SK-N-SH (cell line): ENCODE measurements around the gene WASL. TPM values are rescaled to one million over a fixed set of nuclear protein-coding genes. Genes with fewer than 3 reads are reported as not detected.

Experiments
- CTCF ChIA-PET: fragments of 300-600, 350-600 bp; formaldehyde crosslinking; extraction: SDS; loops from one replicate; lab custom pipeline; 2021; lab: Yijun Ruan, JAX
- POLR2A ChIA-PET: fragments of 350-600 bp; sonication (Branson Sonifier 250); formaldehyde crosslinking; extraction: SDS; loops from one replicate; lab custom pipeline; 2020; ENCODE audit warnings: antibody characterized with exemption, inconsistent platforms; lab: Yijun Ruan, JAX
- DNase-seq: peaks from one replicate; pipeline ENCODE4 v3.0.0; 2012
- H2AFZ ChIP-seq: fragments of 200-600 bp; sonication (generic); 2 replicates; pipeline ENCODE4 v1.8.1; 2016; ENCODE audit warnings: antibody characterized with exemption, mild to moderate bottlenecking, low read depth
- H3F3A ChIP-seq: fragments of 200-600 bp; sonication (generic); replicated peaks from 2 replicates; pipeline ENCODE3; 2016; ENCODE audit warnings: antibody characterized with exemption, mild to moderate bottlenecking; ENCODE audit not compliant: insufficient read depth
- H3K27ac ChIP-seq, 2 experiments: fragments of 200-500 bp in 1 of 2; fragments of 200-600 bp in 1 of 2; sonication (Bioruptor generic) in 1 of 2; sonication (generic), shearing (Covaris generic) in 1 of 2; 2 replicates each; pipeline versions ENCODE4 v1.5.1 to v1.6.1; 2014 to 2016; ENCODE audit warnings: low read depth in 2 of 2, inconsistent platforms in 1 of 2, low read length in 1 of 2, mild to moderate bottlenecking in 1 of 2, mixed read lengths in 1 of 2
- H3K27me3 ChIP-seq: fragments of 200-600 bp; sonication (generic), shearing (Covaris generic); 2 replicates; pipeline ENCODE4 v1.6.1; 2016; ENCODE audit warnings: mixed run types; ENCODE audit not compliant: insufficient read depth
- H3K36me3 ChIP-seq, 2 experiments: fragments of 200-500 bp in 1 of 2; fragments of 200-600 bp in 1 of 2; sonication (Bioruptor generic) in 1 of 2; sonication (generic) in 1 of 2; replicated peaks in 1 of 2; 2 replicates each; pipeline versions ENCODE3 to v1.5.1; 2014 to 2016; ENCODE audit warnings: low read length in 1 of 2, mild to moderate bottlenecking in 1 of 2; ENCODE audit not compliant: insufficient read depth in 2 of 2, control insufficient read depth in 1 of 2
- H3K4me1 ChIP-seq, 2 experiments: fragments of 200-500 bp in 1 of 2; fragments of 200-600 bp in 1 of 2; sonication (Bioruptor generic) in 1 of 2; sonication (generic), shearing (Covaris generic) in 1 of 2; 2 replicates each; pipeline versions ENCODE4 v1.5.1 to v1.6.1; 2014 to 2016; ENCODE audit warnings: low read depth in 1 of 2, low read length in 1 of 2, mixed run types in 1 of 2; ENCODE audit not compliant: insufficient read depth in 2 of 2, control insufficient read depth in 1 of 2
- H3K4me2 ChIP-seq: fragments of 200-600 bp; sonication (generic), shearing (Covaris generic); 2 replicates; pipeline ENCODE4 v1.6.1; 2017; ENCODE audit warnings: mixed run types
- H3K4me3 ChIP-seq, 2 experiments: fragments of 200-500 bp in 1 of 2; fragments of 200-600 bp in 1 of 2; sonication (Bioruptor generic) in 1 of 2; sonication (generic), shearing (Covaris generic) in 1 of 2; 2 replicates each; pipeline versions ENCODE4 v1.5.1 to v1.8.1; 2014 to 2016; ENCODE audit warnings: low read depth in 2 of 2, inconsistent platforms in 1 of 2, low read length in 1 of 2, mild to moderate bottlenecking in 1 of 2, mixed read lengths in 1 of 2, moderate library complexity in 1 of 2
- H3K79me2 ChIP-seq: fragments of 200-600 bp; sonication (generic); 2 replicates; pipeline ENCODE4 v1.8.1; 2017; ENCODE audit warnings: mild to moderate bottlenecking; ENCODE audit not compliant: insufficient read depth
- H3K9ac ChIP-seq: fragments of 200-600 bp; sonication (generic); 2 replicates; pipeline ENCODE4 v1.6.1; 2017; ENCODE audit warnings: mixed run types
- H3K9me2 ChIP-seq: fragments of 200-600 bp; sonication (generic); 2 replicates; pipeline ENCODE4 v1.6.1; 2017; ENCODE audit warnings: mixed run types
- H3K9me3 ChIP-seq: fragments of 200-600 bp; sonication (generic); 2 replicates; pipeline ENCODE4 v1.6.1; 2017; ENCODE audit warnings: mixed run types, mild to moderate bottlenecking, moderate library complexity
- H4K20me1 ChIP-seq: fragments of 200-600 bp; sonication (generic); 2 replicates; pipeline ENCODE4 v1.6.1; 2017; ENCODE audit warnings: mild to moderate bottlenecking, mixed run types; ENCODE audit not compliant: insufficient read depth
- EP300 ChIP-seq, 2 experiments: IDR thresholded peaks; 2 replicates each; pipeline versions ENCODE4 v1.4.0 to v1.6.1; 2012; ENCODE audit warnings: borderline replicate concordance in 1 of 2, low read depth in 1 of 2, low read length in 1 of 2
- GATA2 ChIP-seq: sonication (generic); formaldehyde crosslinking; IDR thresholded peaks from 2 replicates; pipeline ENCODE4 v1.5.0; 2020; ENCODE audit warnings: mild to moderate bottlenecking, missing genetic modification reagents
- MAX ChIP-seq: IDR thresholded peaks from 2 replicates; pipeline ENCODE4 v1.4.0; 2012; ENCODE audit warnings: low read depth
- NFIC ChIP-seq: IDR thresholded peaks from 2 replicates; pipeline ENCODE4 v1.4.0; 2012; ENCODE audit warnings: borderline replicate concordance
- PBX3 ChIP-seq: IDR thresholded peaks from 2 replicates; pipeline ENCODE4; 2012
- RCOR1 ChIP-seq: fragments of 150-350 bp; IDR thresholded peaks from 2 replicates; pipeline ENCODE4 v1.6.1; 2017; ENCODE audit warnings: antibody characterized with exemption, low read length
- REST ChIP-seq: IDR thresholded peaks from 2 replicates; pipeline ENCODE4 v1.6.1; 2012; ENCODE audit warnings: mild to moderate bottlenecking, low read depth, low read length, moderate library complexity
- RFX5 ChIP-seq: IDR thresholded peaks from 2 replicates; pipeline ENCODE4 v1.6.1; 2012; ENCODE audit warnings: mild to moderate bottlenecking, improper control_type of control experiment, low read length
- TEAD4 ChIP-seq: IDR thresholded peaks from 2 replicates; pipeline ENCODE4 v1.4.0; 2012; ENCODE audit warnings: mild to moderate bottlenecking, borderline replicate concordance; ENCODE audit not compliant: insufficient read depth
- USF2 ChIP-seq: fragments of 150-350 bp; IDR thresholded peaks from 2 replicates; pipeline ENCODE4 v1.6.1; 2017; ENCODE audit warnings: antibody characterized with exemption, low read length, low read depth, borderline replicate concordance
- WGBS: methylation state at CpG from one replicate; pipeline ENCODE4 v1.1.6; 2017; ENCODE audit warnings: low lambda C conversion rate; 5-methylcytosine and 5-hydroxymethylcytosine counted together
- polyA plus RNA-seq, 3 experiments: library from polyadenylated mRNA; depleted of rRNA; stranded (reverse); fragments of >200 nt; gene quantifications; 2 replicates each; pipeline ENCODE4 v1.2.3, GENCODE V29; 2012

WASL gene
- polyA plus RNA-seq, 1 of the 3 experiments (the other 2 are of a cell fraction): 9.9 TPM

GRCh38 chr7:123754271-123754871 lies 5.6 kb upstream of the WASL start (continued):
- TF ChIP-seq MAX: no peak
- TF ChIP-seq REST: no peak
- TF ChIP-seq TEAD4: no peak
- TF ChIP-seq RFX5: no peak
- TF ChIP-seq PBX3: no peak

- Histone ChIP-seq H3K27me3 (no peaks in the 10 kb centered on the region), H3K4me2 (no peak overlapping the region), H4K20me1 (peaks cover 5% of the 10 kb centered on the region; the same call in 1 of the 2 replicates), H3K36me3 (no peaks in the 10 kb centered on the region), H3K9me2 (no peaks in the 10 kb centered on the region), H3K27ac (no peak overlapping the region), H3K9me3 (no peaks in the 10 kb centered on the region), H3K4me3 (no peak overlapping the region), H3K9ac (no peak overlapping the region), H3K79me2 (peaks cover 19% of the 10 kb centered on the region), H2AFZ (no peak overlapping the region), H3K4me1 (peaks cover 16 to 27% of the 10 kb centered on the region in 2 experiments; a peak in 2 of 4 replicates), H3F3A (peaks cover 39% of the 10 kb centered on the region)
- 92% methylated on average over 3 of the region's 3 CpGs for WGBS
- ChIA-PET POLR2A (no interaction called here), CTCF (interaction anchor here (0.8 to 0.9 kb wide), 2 partner anchors 112 to 129 kb away, joined by 3 to 5 read pairs; no protein-coding TSS in a partner anchor)
- TF ChIP-seq EP300 (IDR thresholded peaks at IDR 0.05; ENCODE audit: borderline replicate concordance in 1 of 2, low read depth in 1 of 2, low read length in 1 of 2): no peak
- no peak for TF ChIP-seq RFX5
- no peak for TF ChIP-seq USF2
- no peak for TF ChIP-seq GATA2 (CRISPR knock-in tag)
- TF ChIP-seq NFIC: no peak
- TF ChIP-seq RCOR1: no peak
- no peak for DNase-seq
These were observed 3.7 kb upstream of the WASL start for GRCh38 chr7:123752534-123752933.
